IPS-15b (cell line): ENCODE results near the gene APOO.

Experiments used
- H3K27me3 ChIP-seq: one replicate; pipeline ENCODE4 v1.6.1; 2013; ENCODE audit warnings: low read length; ENCODE audit not compliant: control insufficient read depth, insufficient read depth
- H3K36me3 ChIP-seq: one replicate; pipeline ENCODE4 v1.6.1; 2013; ENCODE audit warnings: low read length; ENCODE audit not compliant: control insufficient read depth, insufficient read depth
- H3K4me1 ChIP-seq: one replicate; pipeline ENCODE4 v1.6.1; 2013; ENCODE audit warnings: mild to moderate bottlenecking, low read length; ENCODE audit not compliant: control insufficient read depth, insufficient read depth
- H3K4me3 ChIP-seq: one replicate; pipeline ENCODE4 v1.5.1; 2013; ENCODE audit warnings: low read depth, low read length
- H3K9ac ChIP-seq: one replicate; pipeline ENCODE4 v1.6.1; 2013; ENCODE audit warnings: low read depth, mild to moderate bottlenecking, low read length
- H3K9me3 ChIP-seq: one replicate; pipeline ENCODE4 v1.6.1; 2013; ENCODE audit warnings: mild to moderate bottlenecking, low read length; ENCODE audit not compliant: control insufficient read depth, insufficient read depth

The APOO gene

DNA sequence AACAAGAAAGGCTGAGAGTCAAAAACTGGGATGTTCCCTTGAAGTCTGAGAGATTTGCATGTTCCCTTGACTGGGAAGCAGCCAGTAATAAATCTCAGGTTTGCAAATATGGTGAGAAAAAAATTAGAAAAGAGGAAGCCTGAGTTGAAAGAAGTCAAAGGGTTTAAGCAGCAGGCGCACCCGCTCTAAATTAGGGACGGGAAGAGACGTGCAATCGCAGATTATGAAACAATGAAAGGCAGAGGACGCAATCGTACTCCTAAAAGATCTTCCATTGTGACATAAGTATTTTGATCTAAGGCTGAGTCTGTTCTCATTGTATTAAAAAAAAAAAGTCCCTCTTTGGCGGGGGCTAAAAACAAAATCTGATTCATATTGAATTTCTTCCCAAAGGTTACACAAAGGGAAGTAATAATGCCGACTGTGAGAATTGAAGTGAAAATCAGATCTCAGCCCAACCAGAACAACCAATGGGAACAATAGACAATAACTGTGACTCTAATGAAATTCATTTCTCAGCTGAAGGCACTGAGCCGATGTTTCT, 96.6 kb downstream of the APOO start:
- no peak overlapping the region for H3K4me3 ChIP-seq
- H3K4me1 ChIP-seq, result peaks cover 6% of the 10 kb centered on the region
- H3K27me3 ChIP-seq, result no peaks in the 10 kb centered on the region
- no peaks in the 10 kb centered on the region for H3K9me3 ChIP-seq
- H3K9ac ChIP-seq, result no peak overlapping the region
- H3K36me3 ChIP-seq, result no peaks in the 10 kb centered on the region

DNA sequence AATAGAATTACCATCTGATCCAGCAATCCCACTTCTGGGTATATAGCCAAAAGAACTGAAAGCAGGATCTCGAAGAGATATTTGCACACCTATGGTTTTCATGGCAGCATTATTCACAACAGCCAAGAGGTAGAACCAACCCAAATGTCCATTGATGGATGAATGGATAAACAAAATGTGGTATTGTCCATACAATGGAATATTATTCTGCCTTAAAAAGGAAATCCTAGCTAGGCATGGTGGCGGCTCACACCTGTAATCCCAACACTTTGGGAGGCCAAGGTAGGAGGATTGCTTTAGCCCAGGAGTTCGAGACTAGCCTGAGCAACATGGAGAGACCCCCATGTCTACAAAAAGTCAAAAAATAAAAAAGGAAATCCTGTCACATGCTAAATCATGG, 97.5 kb downstream of the APOO start:
- Histone ChIP-seq H3K4me3 (no peak overlapping the region), H3K4me1 (peaks cover 6% of the 10 kb centered on the region), H3K36me3 (no peaks in the 10 kb centered on the region), H3K9ac (no peak overlapping the region), H3K27me3 (no peaks in the 10 kb centered on the region), H3K9me3 (no peaks in the 10 kb centered on the region)

DNA sequence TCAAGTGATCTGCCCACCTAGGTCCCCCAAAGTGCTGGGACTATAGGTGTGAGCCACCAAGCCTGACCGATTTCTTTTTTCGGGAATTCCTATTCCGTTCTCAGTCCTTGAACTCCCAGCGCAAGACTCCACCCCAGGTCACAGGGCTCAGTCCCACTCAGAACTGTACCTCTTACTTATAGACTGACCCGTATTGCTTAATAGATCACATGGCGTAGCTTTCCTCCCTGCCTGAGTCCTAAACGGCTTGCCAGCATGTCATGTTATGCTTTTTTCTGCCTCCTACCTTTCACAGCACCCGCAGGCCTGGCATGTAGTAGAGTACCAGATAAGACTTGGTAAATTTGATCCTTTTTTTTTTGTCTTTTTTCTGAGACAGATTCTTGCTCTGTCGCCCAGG, 102.3 kb downstream of the APOO start:
- H3K9me3 ChIP-seq, result no peaks in the 10 kb centered on the region
- H3K27me3 ChIP-seq, result no peaks in the 10 kb centered on the region
- H3K4me3 ChIP-seq, result no peak overlapping the region
- no peak overlapping the region for H3K9ac ChIP-seq
- peaks cover 6% of the 10 kb centered on the region for H3K4me1 ChIP-seq
- no peaks in the 10 kb centered on the region for H3K36me3 ChIP-seq

DNA sequence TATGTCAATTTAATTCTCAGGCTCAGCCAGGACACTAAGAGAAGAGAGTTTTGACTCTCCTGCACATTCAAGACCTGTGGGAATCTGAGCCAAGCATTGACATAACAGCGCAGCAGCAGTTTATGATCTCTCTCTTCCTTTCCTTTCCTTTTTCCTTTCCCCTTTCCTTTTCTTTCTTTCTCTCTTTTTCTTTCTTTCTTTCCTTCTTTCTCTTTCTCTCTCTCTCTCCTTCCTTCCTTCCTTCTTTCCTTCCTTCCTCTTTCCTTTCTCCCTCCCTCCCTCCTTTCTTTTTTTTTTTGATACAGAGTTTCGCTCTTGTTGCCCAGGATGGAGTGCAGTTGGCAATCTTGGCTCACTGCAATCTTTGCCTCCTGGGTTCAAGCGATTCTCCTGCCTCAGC, 103.2 kb downstream of the APOO start:
- Histone ChIP-seq H3K27me3 (no peaks in the 10 kb centered on the region), H3K4me3 (no peak overlapping the region), H3K4me1 (peaks cover 6% of the 10 kb centered on the region), H3K36me3 (no peaks in the 10 kb centered on the region), H3K9me3 (no peaks in the 10 kb centered on the region), H3K9ac (no peak overlapping the region)

DNA sequence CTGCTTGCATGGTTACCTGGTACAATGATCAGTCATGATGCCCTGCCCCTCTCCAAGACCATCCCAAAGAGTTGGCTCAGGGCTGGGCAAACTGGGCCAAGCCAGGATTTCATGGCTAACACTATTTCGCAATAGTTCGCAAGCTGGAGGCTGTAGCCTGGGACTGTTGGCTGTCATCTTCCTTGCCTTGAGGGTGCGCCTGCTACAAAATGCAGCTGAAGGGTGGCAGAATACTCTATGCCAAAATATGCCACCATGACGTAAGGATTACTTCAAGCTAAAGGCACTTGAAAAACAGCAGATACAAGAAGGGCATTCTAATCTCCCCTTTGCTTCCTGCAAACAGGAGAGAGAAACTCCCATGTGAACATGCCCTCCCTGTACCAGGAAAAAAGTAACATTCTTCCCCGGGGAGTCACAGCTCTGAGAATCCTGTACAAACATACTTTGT, 103.8 kb downstream of the APOO start:
- H3K27me3 ChIP-seq, result no peaks in the 10 kb centered on the region
- H3K4me3 ChIP-seq, result no peak overlapping the region
- no peaks in the 10 kb centered on the region for H3K9me3 ChIP-seq
- H3K36me3 ChIP-seq, result no peaks in the 10 kb centered on the region
- no peak overlapping the region for H3K9ac ChIP-seq
- peaks cover 8% of the 10 kb centered on the region for H3K4me1 ChIP-seq

DNA sequence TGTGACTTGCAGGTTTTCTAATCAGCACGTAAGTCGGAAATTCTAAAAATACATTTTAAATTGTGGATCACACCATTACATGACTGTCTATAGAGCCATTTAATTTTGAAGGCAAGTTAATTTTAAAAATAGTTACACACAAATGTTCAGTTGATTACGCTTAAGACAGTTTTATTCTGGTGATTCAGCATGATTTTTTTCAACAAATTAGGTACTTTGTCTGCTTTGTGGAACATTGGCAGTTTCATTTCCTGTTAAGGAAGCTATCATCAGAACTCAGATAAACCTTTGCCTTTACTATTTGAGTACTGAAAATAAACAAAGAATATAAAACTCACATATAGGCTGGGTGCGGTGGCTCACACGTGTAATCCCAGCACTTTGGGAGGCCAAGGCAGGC, 105.3 kb downstream of the APOO start:
- Histone ChIP-seq H3K36me3 (no peaks in the 10 kb centered on the region), H3K4me1 (peaks cover 6% of the 10 kb centered on the region), H3K27me3 (no peaks in the 10 kb centered on the region), H3K4me3 (no peak overlapping the region), H3K9me3 (no peaks in the 10 kb centered on the region), H3K9ac (no peak overlapping the region)

DNA sequence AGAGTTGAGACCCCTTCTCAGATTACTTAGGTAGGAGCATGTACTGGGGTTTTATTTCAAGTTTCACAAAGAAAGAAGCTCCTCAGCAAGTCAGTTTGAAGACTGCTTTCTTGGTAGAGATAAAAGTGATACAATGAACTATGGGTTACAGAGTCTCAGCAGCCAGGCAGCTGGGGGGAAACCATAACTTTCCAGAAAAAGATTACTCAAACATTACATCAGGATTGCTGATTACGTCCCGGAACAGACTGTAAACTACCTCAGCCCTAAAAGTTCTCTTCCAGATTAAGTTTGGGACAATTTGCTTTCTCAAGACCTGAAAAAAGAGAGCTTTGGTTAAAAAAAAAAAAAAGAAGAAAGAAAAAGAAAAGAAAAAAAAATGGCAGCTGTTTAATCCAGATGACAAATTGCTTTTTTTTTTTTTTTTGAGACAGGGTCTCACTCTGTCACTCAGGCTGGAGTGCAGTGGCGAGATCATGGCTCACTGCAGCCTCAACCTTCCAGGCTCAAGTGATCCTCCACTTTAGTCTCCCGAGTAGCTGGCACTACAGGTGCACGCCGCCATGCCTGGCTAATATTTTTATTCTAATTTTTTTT, 108.2 kb downstream of the APOO start:
- H3K4me3 ChIP-seq, result no peak overlapping the region
- no peaks in the 10 kb centered on the region for H3K9me3 ChIP-seq
- peaks cover 4% of the 10 kb centered on the region for H3K4me1 ChIP-seq
- H3K27me3 ChIP-seq, result no peaks in the 10 kb centered on the region
- H3K36me3 ChIP-seq, result no peaks in the 10 kb centered on the region
- no peak overlapping the region for H3K9ac ChIP-seq

DNA sequence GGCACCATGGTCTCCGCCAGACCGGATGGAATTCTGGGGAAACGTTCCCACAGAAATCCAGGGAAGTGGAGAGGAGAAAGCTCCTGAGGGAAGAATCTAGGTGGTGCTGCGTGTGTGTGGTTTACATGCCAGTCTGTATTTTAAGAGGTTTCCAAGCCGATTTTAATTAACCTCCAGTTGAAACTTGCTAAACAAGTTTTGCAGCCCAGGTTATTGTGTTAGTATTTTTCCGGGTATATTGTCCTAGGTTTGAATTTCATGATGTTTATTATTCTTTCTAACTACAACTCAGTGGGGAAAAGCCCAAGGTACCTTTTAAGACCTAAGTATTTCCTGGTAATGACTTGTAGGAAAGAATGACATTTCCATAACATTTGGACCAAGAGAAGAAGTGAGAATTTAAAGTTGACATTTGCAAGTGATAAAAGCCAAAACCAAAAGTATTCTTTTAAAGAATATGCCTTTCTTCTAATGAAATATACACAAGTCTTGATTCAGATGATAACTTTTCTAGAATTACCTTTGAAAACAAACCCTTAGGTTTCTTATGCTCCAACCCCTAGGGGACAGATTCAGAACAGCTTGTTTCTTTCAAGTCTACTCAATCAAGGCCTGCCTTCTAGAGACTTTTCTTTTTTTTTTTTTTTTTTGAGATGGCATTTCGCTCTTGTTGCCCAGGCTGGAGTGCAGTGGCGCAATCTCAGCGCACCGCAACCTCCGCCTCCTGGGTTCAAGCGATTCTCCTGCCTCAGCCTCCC, 110.2 kb downstream of the APOO start:
- Histone ChIP-seq H3K36me3 (no peaks in the 10 kb centered on the region), H3K4me1 (peaks cover 4% of the 10 kb centered on the region), H3K9me3 (no peaks in the 10 kb centered on the region), H3K27me3 (no peaks in the 10 kb centered on the region), H3K4me3 (no peak overlapping the region), H3K9ac (no peak overlapping the region)

DNA sequence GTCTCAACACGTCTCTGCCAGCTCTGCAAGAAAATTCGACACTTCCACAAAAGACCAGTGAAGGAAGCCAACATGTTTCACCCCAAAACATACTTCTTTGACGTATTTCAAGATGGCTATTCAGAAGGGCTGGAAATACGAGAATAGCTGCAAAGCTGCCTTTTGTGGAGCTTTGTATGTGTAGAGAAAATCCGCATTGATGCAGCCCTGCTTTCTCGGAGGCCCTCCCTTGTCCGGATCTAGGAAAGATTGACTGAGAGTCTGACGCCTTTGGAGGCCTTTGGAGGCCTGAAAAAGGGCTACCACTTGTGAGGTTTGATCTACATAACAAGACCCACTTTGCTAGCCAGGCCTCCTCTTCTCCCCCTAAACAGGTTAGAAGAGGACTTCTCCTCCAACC, 112.5 kb downstream of the APOO start:
- no peak overlapping the region for H3K4me3 ChIP-seq
- H3K27me3 ChIP-seq, result no peaks in the 10 kb centered on the region
- H3K4me1 ChIP-seq, result peaks cover 4% of the 10 kb centered on the region
- H3K9me3 ChIP-seq, result no peaks in the 10 kb centered on the region
- H3K36me3 ChIP-seq, result no peaks in the 10 kb centered on the region
- no peak overlapping the region for H3K9ac ChIP-seq

DNA sequence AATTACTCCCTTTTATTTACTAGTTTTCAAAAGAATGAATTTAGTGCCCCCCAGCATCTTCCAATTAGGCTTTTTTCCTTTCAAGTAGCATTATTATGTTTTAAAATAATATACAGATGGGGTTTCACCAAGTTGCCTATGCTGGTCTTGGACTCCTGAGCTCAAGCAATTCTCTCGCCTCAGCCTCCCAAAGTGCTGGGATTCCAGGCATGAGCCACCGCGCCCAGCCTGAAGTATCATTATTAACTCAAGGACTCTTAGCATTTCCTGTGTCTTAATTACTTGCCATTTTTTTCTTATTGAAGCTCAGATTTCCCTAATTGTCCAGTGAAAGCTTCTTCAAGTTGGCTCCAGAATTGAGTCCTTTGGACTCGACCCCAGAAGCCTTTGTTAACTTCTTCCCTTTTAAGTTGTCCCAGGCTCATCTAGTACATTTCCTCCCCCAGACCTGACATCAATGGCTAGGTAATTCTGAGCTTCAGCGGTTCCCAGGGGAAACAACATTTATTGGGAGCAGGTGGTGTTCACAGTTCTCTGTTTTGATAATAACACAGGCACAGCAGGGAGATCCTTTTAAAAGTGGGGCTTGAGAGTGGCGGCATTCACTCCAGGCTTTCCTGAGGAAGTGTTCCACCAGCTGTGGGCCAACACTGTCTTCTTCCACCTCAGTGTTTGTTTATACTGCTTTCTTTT, 114.7 kb downstream of the APOO start:
- Histone ChIP-seq H3K9me3 (no peaks in the 10 kb centered on the region), H3K9ac (no peak overlapping the region), H3K4me3 (no peak overlapping the region), H3K4me1 (peaks cover 2% of the 10 kb centered on the region), H3K27me3 (no peaks in the 10 kb centered on the region), H3K36me3 (no peaks in the 10 kb centered on the region)

DNA sequence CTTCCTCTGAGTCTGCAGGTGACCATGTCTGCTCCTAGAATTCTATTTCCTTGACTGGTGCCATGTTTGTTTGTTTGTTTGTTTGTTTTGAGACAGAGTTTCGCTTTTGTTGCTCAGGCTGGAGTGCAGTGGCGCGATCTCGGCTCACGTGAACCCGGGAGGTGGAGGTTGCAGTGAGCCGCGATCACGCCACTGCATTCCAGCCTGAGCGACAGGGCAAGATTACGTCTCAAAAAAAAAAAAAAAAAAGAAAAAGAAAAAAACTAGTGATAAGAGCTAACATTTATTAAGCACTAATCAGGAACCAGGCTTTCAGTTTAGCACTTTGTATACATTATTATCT, 117.6 kb downstream of the APOO start:
- no peaks in the 10 kb centered on the region for H3K4me1 ChIP-seq
- H3K36me3 ChIP-seq, result no peaks in the 10 kb centered on the region
- no peak overlapping the region for H3K4me3 ChIP-seq
- H3K9me3 ChIP-seq, result no peaks in the 10 kb centered on the region
- no peaks in the 10 kb centered on the region for H3K27me3 ChIP-seq
- H3K9ac ChIP-seq, result no peak overlapping the region
